ENCODE data around the gene TPK1.

The TPK1 gene

GRCh38 chr7:144854839-144855424 is 19.1 kb upstream of the TPK1 start:
- Histone ChIP-seq H3K4me3 (ENCODE audit: severe bottlenecking) (no peak overlapping the region), H3K36me3 (ENCODE audit: low read depth) (no peaks in the 10 kb centered on the region), H3K27ac (ENCODE audit: poor library complexity, severe bottlenecking) (no peak overlapping the region), H3K9me3 (ENCODE audit: severe bottlenecking) (no peaks in the 10 kb centered on the region), H3K27me3 (ENCODE audit: insufficient read depth, poor library complexity, severe bottlenecking) (no peaks in the 10 kb centered on the region), H3K4me1 (ENCODE audit: insufficient read depth, poor library complexity, severe bottlenecking) (no peaks in the 10 kb centered on the region)
- TF ChIP-seq CTCF (IDR thresholded peaks at IDR 0.05; ENCODE audit: poor library complexity, severe bottlenecking): peak; percentile 83
- ATAC-seq (ENCODE audit: low read depth) (no peak), DNase-seq (ENCODE audit: low spot score) (no peak)

DNA sequence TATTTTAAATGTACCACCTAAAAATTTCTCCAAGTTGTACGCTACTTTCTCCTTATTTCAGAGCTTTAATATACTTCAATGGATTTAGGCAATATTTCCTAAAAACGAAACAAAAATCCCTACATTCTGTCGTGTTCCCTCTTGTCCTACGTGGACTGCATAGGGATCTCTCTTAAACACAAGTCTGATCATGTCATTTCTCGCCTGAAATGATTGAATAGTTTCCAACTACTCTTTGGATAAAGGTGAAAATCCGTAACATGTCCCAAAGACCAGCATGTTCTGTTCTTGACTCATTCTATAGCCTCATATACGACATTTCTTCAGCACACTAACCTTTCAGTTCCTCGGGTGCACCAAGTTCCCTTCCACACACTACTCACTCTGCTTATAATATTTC is 17.7 kb upstream of the TPK1 start:
- TF ChIP-seq CTCF (IDR thresholded peaks at IDR 0.05; ENCODE audit: poor library complexity, severe bottlenecking): no peak
- Histone ChIP-seq H3K27ac (ENCODE audit: poor library complexity, severe bottlenecking) (no peak overlapping the region), H3K36me3 (ENCODE audit: low read depth) (no peaks in the 10 kb centered on the region), H3K4me1 (ENCODE audit: insufficient read depth, poor library complexity, severe bottlenecking) (no peaks in the 10 kb centered on the region), H3K4me3 (ENCODE audit: severe bottlenecking) (no peak overlapping the region), H3K9me3 (ENCODE audit: severe bottlenecking) (no peaks in the 10 kb centered on the region), H3K27me3 (ENCODE audit: insufficient read depth, poor library complexity, severe bottlenecking) (no peaks in the 10 kb centered on the region)
- no peak for DNase-seq (ENCODE audit: low spot score)
- ATAC-seq (ENCODE audit: low read depth): peak; percentile 40; the same call in 1 of the 3 replicates

- no peaks in the 10 kb centered on the region for H3K27me3 ChIP-seq (ENCODE audit: insufficient read depth, poor library complexity, severe bottlenecking)
- no peaks in the 10 kb centered on the region for H3K4me1 ChIP-seq (ENCODE audit: insufficient read depth, poor library complexity, severe bottlenecking)
- no peak for DNase-seq (ENCODE audit: low spot score)
- no peaks in the 10 kb centered on the region for H3K9me3 ChIP-seq (ENCODE audit: severe bottlenecking)
- no peak for ATAC-seq (ENCODE audit: low read depth)
- H3K4me3 ChIP-seq (ENCODE audit: severe bottlenecking): no peak overlapping the region
- no peaks in the 10 kb centered on the region for H3K36me3 ChIP-seq (ENCODE audit: low read depth)
- no peak overlapping the region for H3K27ac ChIP-seq (ENCODE audit: poor library complexity, severe bottlenecking)
- no peak for TF ChIP-seq CTCF (IDR thresholded peaks at IDR 0.05; ENCODE audit: poor library complexity, severe bottlenecking)
Observed at GRCh38 chr7:144848078-144848477, 12.2 kb upstream of the TPK1 start.

GRCh38 chr7:144842377-144842851 is 6.6 kb upstream of the TPK1 start:
- peaks cover 7% of the 10 kb centered on the region for H3K4me1 ChIP-seq (ENCODE audit: insufficient read depth, poor library complexity, severe bottlenecking)
- no peak overlapping the region for H3K4me3 ChIP-seq (ENCODE audit: severe bottlenecking)
- DNase-seq (ENCODE audit: low spot score): no peak
- H3K27ac ChIP-seq (ENCODE audit: poor library complexity, severe bottlenecking): peak overlapping the region; percentile 44
- ATAC-seq (ENCODE audit: low read depth): peak; percentile 87
- H3K27me3 ChIP-seq (ENCODE audit: insufficient read depth, poor library complexity, severe bottlenecking): no peaks in the 10 kb centered on the region
- TF ChIP-seq CTCF (IDR thresholded peaks at IDR 0.05; ENCODE audit: poor library complexity, severe bottlenecking): no peak
- H3K36me3 ChIP-seq (ENCODE audit: low read depth): no peaks in the 10 kb centered on the region
- no peaks in the 10 kb centered on the region for H3K9me3 ChIP-seq (ENCODE audit: severe bottlenecking)

DNA sequence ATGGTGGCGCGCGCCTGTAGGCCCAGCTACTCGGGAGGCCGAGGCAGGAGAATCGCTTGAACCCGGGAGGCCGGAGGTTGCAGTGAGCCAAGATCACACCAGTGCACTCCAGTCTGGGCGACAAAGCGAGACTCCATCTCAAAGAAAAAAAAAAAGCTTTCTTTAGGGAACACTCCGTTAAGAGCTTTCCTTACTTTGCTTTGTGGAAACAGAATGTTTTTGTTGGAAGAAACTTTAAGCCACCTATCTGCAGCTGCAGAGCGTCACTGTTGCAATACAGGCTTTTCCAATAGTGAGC is 641 bp upstream of the TPK1 start:
- no peaks in the 10 kb centered on the region for H3K4me1 ChIP-seq (ENCODE audit: insufficient read depth, poor library complexity, severe bottlenecking)
- DNase-seq (ENCODE audit: low spot score): no peak
- no peak for ATAC-seq (ENCODE audit: low read depth)
- H3K36me3 ChIP-seq (ENCODE audit: low read depth): no peaks in the 10 kb centered on the region
- peak overlapping the region; percentile 79 for H3K4me3 ChIP-seq (ENCODE audit: severe bottlenecking)
- TF ChIP-seq CTCF (IDR thresholded peaks at IDR 0.05; ENCODE audit: poor library complexity, severe bottlenecking): no peak
- H3K9me3 ChIP-seq (ENCODE audit: severe bottlenecking): no peaks in the 10 kb centered on the region
- H3K27me3 ChIP-seq (ENCODE audit: insufficient read depth, poor library complexity, severe bottlenecking): no peaks in the 10 kb centered on the region
- peak overlapping the region; percentile 63 for H3K27ac ChIP-seq (ENCODE audit: poor library complexity, severe bottlenecking)
